Measurements from ENCODE around the gene TRAF3IP1. TPM values are rescaled to one million over a fixed set of nuclear protein-coding genes. Genes with fewer than 3 reads are reported as not detected.

Gene TRAF3IP1
- total RNA-seq, 2 donors from 2014 or later: 7.9 to 10.6 TPM

DNA sequence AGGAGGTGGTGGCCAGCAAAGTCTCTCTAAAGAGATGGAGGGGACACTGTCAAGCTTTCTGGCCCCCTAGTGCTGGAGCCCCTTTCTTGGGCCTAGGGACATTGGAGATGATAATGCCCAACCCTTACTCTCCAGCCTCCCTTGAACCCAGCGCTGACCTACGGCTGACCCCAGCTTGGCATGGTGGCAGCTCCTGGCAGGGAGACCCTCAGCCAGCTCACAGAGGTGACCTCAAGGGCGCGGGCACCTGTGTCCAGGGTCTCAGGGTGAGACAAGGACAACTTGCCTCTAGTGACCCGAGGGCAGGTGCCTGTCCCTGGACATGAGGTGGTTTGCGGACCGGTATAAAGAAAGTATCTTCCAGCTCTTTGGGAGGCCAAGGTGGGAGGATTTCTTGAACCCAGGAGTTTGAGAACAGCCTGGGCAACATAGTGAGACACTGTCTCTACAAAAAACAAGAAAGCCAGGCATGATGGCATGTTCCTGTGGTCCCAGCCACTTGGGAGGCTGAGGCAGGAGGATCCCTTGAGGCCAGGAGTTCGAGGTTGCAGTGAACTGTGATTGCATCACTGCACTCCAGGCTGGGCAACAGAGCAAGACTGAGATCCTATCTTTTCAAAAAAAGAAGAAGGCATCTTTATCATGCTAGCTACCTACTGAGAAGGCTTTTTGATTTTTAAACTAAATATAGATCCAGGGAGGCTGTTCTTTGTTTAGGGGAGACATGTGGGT is 28.6 kb upstream of the TRAF3IP1 start:
- Mint-ChIP-seq H3K9me3 (no peaks in the 10 kb centered on the region), H3K36me3 (no peaks in the 10 kb centered on the region), H3K27ac (no peak overlapping the region), H3K4me1 (ENCODE audit: low read depth in 2 of 2) (peaks cover 29% of the 10 kb centered on the region in 2 donors), H3K4me3 (no peak overlapping the region), H3K27me3 (no peaks in the 10 kb centered on the region)
- no peak for DNase-seq (ENCODE audit: low spot score)
- no peak for ATAC-seq

DNA sequence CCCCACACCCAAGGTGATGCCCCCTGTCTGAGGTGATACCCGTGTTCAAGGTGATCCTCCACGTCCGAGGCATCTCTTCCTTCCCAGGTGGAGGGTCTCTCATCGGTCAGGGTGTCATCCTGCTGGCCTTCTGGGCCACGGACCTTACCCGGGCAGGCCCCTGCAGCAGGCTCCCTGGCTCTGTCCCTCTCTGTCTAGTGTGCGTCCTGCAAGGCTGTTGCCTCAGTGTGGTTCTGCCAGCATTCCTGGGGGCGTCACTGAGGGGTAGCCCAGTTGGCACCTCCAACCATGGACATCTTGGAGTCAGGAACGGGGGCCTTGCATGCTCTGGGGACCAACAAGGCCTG is 26.3 kb upstream of the TRAF3IP1 start:
- ATAC-seq: no peak
- no peaks in the 10 kb centered on the region for H3K36me3 Mint-ChIP-seq
- no peaks in the 10 kb centered on the region for H3K9me3 Mint-ChIP-seq

DNA sequence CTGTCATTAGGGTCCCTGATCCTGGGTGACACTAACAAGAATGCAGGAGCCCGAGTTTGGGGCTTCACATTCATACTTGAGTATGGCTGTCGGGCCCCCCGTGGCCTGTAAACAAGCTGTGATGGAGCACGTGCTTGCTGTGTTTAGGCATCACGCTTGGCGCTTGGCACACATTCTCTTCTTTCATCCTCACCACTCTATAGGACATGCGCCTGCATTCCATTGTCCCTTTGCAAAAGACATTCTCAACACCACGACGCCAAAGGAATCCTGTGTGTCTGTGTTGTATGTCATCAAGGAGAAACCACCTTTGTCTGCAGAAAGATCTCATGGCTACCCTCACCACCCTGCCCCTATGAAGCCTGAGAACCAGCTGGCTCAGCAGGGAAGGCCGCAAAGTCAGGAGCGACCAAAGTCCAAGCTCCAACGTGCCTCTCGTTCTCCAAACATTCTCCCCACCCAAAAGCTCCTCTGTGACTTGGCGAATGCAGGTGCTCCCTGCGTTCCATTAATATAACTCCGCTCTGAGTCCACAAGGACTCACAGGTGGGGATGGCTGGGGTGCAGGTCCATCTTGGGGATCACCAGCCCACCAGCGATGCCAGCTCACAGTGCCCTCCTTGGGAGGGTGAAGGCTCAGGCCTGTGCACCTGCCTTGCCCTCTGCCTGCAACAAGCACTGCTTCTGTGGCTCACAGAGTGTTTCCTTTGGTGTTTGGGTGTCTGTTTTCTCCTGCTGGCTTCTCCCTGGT is 25.8 kb upstream of the TRAF3IP1 start:
- no peaks in the 10 kb centered on the region for H3K27me3 Mint-ChIP-seq
- no peak overlapping the region for H3K27ac Mint-ChIP-seq
- H3K36me3 Mint-ChIP-seq: no peaks in the 10 kb centered on the region
- no peaks in the 10 kb centered on the region for H3K9me3 Mint-ChIP-seq
- ATAC-seq (no peak), DNase-seq (ENCODE audit: low spot score) (no peak)
- H3K4me3 Mint-ChIP-seq: no peak overlapping the region
- peaks cover 12% of the 10 kb centered on the region in 2 donors for H3K4me1 Mint-ChIP-seq (ENCODE audit: low read depth in 2 of 2)

More for the DNA sequence above, 26.3 kb upstream of the TRAF3IP1 start:
- no peak for DNase-seq (ENCODE audit: low spot score)
- Mint-ChIP-seq H3K27me3 (no peaks in the 10 kb centered on the region), H3K4me3 (no peak overlapping the region), H3K4me1 (ENCODE audit: low read depth in 2 of 2) (peaks cover 17 to 18% of the 10 kb centered on the region in 2 donors), H3K27ac (no peak overlapping the region)

DNA sequence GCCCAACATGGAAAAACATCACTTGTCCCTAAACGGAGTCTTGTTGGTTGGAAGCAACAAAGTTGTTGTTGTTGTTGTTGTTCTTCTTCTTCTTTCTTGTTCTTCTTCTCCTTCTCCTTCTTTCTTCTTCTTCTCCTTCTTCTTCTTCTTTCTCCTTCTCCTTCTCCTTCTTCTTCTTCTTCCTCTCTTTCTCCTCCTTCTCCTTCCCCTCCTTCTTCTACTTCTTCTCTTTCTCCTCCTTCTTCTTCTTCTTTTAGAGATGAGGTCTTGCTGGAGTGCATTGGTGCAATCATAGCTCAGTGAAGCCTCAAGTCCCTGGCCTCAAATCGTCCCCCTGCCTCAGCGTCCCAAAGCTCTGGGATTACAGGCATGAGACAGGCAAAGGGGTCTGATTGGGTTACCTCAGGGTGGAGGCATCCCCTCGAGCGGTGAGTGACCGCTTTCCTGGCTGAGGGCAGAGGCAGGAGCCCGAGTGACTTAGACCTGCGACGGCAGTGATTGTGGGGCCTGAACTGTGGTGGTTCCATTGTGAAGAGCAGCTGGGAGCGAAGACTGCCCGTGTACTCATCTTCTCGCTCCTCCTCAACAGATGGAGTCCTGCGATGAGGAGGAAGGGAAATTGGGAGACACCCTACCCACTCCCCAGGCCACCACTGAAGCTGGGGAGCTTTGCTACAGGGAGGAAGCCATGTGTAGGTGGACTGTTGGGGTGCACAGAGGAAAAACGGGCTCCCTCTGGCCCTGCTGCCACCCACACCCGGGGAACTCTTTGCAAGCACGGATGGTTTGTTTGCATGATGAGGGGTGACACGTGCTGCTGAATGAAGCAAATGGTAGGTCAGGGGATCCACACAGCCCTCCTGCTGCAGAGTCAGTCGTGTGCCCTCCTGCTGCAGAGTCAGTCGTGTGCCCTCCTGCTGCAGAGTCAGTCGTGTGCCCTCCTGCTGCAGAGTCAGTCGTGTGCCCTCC is 24.9 kb upstream of the TRAF3IP1 start:
- Mint-ChIP-seq H3K4me3 (no peak overlapping the region), H3K9me3 (no peaks in the 10 kb centered on the region), H3K4me1 (ENCODE audit: low read depth in 2 of 2) (peaks cover 3 to 4% of the 10 kb centered on the region in 2 donors), H3K27ac (no peak overlapping the region), H3K27me3 (no peaks in the 10 kb centered on the region), H3K36me3 (no peaks in the 10 kb centered on the region)
- ATAC-seq: no peak
- no peak for DNase-seq (ENCODE audit: low spot score)

DNA sequence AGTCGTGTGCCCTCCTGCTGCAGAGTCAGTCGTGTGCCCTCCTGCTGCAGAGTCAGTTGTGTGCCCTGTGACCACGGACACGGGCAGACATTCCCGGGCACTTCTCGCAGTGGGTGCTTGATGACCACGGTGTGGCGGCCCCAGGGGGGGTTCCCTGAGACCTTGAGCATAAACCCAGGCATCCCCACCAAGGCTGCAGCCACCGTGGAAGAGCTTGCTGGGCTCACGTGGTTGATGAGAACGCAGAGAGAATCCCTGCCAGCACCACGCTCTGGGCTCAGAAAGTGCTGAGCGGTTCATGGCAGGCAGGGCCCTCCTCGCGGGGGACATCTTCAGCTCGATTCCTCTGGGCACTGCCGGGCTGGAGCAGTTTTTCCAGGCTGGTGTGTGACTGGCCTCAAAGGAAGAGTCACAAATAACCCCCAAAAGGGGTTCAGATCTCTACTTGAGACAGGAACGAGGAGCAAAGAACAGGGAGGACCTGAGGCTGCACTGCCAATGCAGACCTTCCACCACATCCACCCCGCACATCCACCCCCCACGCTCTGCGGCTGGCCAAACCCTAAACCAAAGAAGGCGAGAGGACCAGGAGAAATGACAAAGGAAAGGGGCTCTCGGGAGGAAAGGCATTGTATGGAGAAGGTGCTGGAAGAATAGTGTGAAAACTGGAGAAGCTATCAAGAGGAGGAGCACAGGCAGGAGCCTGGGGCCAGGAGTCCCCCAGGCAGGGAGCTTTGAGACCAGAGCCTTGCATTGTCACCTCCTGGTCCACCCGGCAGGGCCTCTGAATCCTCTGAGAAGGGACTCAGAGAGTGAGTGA is 23.5 kb upstream of the TRAF3IP1 start:
- ATAC-seq (no peak), DNase-seq (ENCODE audit: low spot score) (no peak)
- H3K9me3 Mint-ChIP-seq: no peaks in the 10 kb centered on the region
- no peaks in the 10 kb centered on the region for H3K4me1 Mint-ChIP-seq (ENCODE audit: low read depth in 2 of 2)
- no peaks in the 10 kb centered on the region for H3K36me3 Mint-ChIP-seq
- no peak overlapping the region for H3K4me3 Mint-ChIP-seq
- H3K27me3 Mint-ChIP-seq: no peaks in the 10 kb centered on the region
- no peak overlapping the region for H3K27ac Mint-ChIP-seq

DNA sequence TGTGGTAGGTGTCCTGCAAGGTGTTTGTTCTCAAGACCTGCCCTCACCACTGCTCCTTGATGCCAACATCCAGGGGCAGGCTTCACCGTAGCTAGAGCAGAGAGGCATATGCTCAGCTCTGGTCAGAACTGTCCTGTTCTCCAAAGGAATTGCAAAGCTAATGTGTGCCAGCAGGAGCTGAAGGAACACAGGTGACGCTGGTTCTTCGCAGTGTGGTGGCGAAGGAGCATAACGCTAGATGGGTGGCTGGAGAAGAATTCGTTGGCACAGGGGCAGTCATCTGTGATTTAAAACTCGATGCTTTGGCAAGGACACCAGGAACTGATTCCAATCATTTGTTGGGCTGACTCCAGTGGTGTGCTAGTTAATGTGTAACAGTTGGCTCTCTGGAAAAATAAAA is 20.5 kb upstream of the TRAF3IP1 start:
- no peak overlapping the region for H3K4me3 Mint-ChIP-seq

DNA sequence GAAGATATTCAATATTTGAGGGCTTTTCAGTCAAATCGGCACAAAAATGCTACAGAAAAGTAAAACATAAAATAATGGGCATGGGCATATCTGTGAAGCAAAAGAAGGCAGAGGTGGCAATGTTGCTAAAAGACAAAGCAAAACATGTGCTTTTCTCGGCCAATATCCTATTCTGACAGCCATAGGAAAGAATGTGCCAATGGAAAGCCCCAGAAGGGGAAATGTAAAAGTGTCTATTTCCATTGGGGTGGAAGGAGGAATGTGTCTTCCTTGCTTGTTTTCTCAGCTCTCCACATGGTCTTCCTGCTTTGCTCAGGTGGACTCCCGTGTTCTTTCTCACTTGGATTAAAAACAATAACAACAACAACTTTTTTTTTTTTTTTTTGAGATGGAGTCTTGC is 18.2 kb upstream of the TRAF3IP1 start:
- Mint-ChIP-seq H3K4me3 (no peak overlapping the region), H3K9me3 (no peaks in the 10 kb centered on the region), H3K27ac (no peak overlapping the region), H3K4me1 (ENCODE audit: low read depth in 2 of 2) (no peaks in the 10 kb centered on the region), H3K27me3 (no peaks in the 10 kb centered on the region), H3K36me3 (no peaks in the 10 kb centered on the region)
- DNase-seq (ENCODE audit: low spot score) (no peak), ATAC-seq (no peak)

More for the DNA sequence above, 20.5 kb upstream of the TRAF3IP1 start:
- Mint-ChIP-seq H3K36me3 (no peaks in the 10 kb centered on the region), H3K27me3 (no peaks in the 10 kb centered on the region), H3K4me1 (ENCODE audit: low read depth in 2 of 2) (no peaks in the 10 kb centered on the region), H3K27ac (no peak overlapping the region), H3K9me3 (no peaks in the 10 kb centered on the region)
- DNase-seq (ENCODE audit: low spot score) (no peak), ATAC-seq (no peak)

DNA sequence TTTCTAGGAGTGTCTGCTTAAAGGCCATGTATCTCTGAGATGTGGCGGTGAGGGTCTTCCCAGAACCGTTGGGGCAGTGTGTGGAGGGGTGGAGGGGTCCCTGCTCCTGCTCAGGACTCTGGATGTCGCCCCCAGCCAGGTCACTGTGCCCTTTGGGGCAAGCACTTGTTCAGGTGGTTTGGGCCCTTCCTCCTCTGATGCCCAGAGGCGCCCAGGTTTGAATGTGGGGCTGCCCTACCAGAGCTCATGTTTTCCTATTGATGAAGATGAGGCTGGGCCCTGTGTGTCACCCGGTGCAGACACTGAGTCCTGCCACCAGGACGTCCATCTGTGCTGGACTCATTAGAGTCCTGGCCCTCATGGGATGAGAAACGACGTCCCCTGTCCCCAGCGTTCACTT is 17.6 kb upstream of the TRAF3IP1 start:
- Mint-ChIP-seq H3K27ac (no peak overlapping the region), H3K4me1 (ENCODE audit: low read depth in 2 of 2) (no peaks in the 10 kb centered on the region), H3K4me3 (no peak overlapping the region), H3K9me3 (no peaks in the 10 kb centered on the region), H3K27me3 (no peaks in the 10 kb centered on the region), H3K36me3 (no peaks in the 10 kb centered on the region)
- ATAC-seq (no peak), DNase-seq (ENCODE audit: low spot score) (no peak)

DNA sequence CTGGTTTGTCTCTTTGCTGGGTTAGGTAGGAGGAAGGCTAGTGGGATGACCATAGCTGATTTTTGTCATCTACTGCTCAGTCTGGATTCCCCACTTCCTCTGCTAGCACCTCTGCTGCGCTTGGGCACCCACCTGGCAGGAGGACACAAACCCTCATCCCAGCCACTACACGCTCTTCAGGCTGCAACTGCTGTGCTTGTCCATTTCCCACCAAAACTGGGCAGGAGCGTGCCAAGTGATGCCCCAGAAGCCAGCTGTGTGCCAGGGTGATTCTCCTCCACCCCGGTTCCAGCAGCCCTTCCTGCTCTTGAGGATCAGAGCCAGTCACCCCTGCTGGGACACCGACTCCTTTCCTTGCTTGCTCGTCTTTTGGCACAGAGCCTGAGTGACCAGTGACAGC is 16.2 kb upstream of the TRAF3IP1 start:
- Mint-ChIP-seq H3K27ac (no peak overlapping the region), H3K27me3 (no peaks in the 10 kb centered on the region)

DNA sequence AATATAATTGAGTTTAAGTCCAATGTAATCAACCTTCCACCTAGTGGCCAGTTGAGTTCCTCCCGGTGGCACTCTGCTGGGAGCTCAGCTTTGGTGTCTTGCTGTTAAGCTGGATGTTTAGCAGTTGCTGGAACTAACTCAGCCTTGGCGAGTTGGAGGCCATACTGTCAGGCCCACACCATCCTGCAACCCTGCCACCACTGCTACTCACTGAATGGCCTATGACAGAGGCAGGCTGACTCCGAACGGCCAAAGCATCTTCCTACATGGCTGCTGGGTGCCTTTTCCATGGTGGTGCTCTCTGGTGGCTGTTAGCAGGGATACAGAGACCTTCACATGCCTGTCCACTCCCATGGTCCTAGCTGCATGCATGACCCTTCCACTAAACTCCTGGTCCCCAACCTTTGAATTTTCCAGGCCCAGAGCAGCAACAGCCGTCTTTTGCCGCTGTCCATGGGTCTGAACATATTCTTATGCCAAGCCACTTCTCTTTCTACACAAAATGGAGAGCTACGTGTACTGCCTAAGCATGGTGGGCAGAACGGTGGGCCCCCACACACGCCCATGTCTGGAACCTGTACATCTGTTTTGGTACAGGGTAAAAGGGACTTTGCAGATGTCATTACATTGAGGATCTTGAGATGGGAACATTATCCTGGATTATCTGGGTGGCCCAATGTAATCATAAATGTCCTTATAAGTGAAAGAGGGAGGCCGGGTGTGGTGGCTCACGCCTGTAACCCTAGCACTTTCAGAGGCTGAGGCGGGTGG is 15.0 kb upstream of the TRAF3IP1 start:
- H3K27me3 Mint-ChIP-seq: no peaks in the 10 kb centered on the region
- no peaks in the 10 kb centered on the region for H3K4me1 Mint-ChIP-seq (ENCODE audit: low read depth in 2 of 2)
- DNase-seq (ENCODE audit: low spot score) (no peak), ATAC-seq (no peak)
- no peak overlapping the region for H3K27ac Mint-ChIP-seq
- no peaks in the 10 kb centered on the region for H3K9me3 Mint-ChIP-seq
- H3K4me3 Mint-ChIP-seq: no peak overlapping the region
- H3K36me3 Mint-ChIP-seq: no peaks in the 10 kb centered on the region

More for the DNA sequence above, 16.2 kb upstream of the TRAF3IP1 start:
- Mint-ChIP-seq H3K4me1 (ENCODE audit: low read depth in 2 of 2) (no peaks in the 10 kb centered on the region), H3K4me3 (no peak overlapping the region), H3K9me3 (no peaks in the 10 kb centered on the region), H3K36me3 (no peaks in the 10 kb centered on the region)
- ATAC-seq (no peak), DNase-seq (ENCODE audit: low spot score) (no peak)

DNA sequence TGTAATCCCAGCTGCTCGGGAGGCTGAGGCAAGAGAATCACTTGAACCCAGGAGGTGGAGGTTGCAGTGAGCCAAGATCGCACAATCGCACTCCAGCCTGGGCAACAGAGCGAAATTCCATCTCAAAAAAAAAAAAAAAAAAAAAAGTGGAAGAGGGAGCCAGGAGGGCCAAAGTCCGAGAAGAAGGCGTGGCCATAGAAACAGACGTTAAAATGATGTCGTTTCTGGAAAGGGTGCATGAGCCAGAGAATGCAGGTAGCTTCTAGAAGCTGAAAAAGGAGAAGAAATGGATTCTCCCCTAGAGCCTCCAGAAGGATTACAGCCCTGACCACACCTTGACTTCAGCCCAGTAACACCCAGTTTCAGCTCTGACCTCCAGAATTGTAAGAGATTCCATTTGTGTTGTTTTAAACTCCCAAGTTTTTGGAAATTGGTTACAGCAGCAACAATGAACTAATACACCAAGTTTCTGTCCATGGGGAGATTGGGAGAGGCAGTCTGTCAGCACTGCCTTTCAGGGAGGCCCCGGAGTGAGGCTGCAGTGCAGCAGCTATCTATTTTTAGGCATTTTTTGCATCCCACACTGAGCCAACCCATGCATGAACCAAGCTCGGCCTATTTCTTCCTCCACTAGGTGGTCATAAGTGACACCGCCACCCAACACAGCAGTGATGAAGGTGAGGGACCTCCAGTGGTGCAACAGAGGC is 14.2 kb upstream of the TRAF3IP1 start:
- Mint-ChIP-seq H3K27me3 (peaks cover 0 to 2% of the 10 kb centered on the region in 2 donors), H3K4me1 (ENCODE audit: low read depth in 2 of 2) (no peaks in the 10 kb centered on the region), H3K4me3 (no peak overlapping the region), H3K9me3 (no peaks in the 10 kb centered on the region), H3K27ac (no peak overlapping the region), H3K36me3 (no peaks in the 10 kb centered on the region)
- ATAC-seq: no peak
- DNase-seq (ENCODE audit: low spot score): no peak

DNA sequence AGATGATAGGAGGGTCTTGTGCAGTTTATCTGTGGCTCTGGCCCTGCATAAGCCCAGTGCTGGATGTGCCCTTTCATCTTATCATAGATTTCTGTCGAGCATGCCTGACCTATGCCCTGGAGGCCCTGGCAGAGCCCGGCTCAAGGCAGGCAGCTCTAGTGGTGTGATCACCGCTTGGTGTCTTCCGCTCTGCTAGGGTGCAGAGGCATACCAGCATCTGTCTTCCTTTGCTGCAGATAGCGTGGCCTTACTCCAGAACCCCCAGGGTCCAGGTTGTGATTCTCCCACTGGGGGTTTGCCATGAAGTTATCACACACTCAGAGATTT is 13.7 kb upstream of the TRAF3IP1 start:
- DNase-seq (ENCODE audit: low spot score) (no peak), ATAC-seq (no peak)
- H3K27ac Mint-ChIP-seq: no peak overlapping the region
- H3K4me3 Mint-ChIP-seq: no peak overlapping the region
- no peaks in the 10 kb centered on the region for H3K4me1 Mint-ChIP-seq (ENCODE audit: low read depth in 2 of 2)
- H3K9me3 Mint-ChIP-seq: no peaks in the 10 kb centered on the region
- H3K36me3 Mint-ChIP-seq: no peaks in the 10 kb centered on the region
- peaks cover 0 to 7% of the 10 kb centered on the region in 2 donors for H3K27me3 Mint-ChIP-seq

Measured in natural killer cell treated with Interleukin-12 subunit alpha and Interleukin-12 subunit beta and Interleukin-15 and Interleukin-18, amount 100 ng/mL, for 72 hours (primary cell).